ENCODE measurements around the gene LRMDA.

The LRMDA gene

DNA sequence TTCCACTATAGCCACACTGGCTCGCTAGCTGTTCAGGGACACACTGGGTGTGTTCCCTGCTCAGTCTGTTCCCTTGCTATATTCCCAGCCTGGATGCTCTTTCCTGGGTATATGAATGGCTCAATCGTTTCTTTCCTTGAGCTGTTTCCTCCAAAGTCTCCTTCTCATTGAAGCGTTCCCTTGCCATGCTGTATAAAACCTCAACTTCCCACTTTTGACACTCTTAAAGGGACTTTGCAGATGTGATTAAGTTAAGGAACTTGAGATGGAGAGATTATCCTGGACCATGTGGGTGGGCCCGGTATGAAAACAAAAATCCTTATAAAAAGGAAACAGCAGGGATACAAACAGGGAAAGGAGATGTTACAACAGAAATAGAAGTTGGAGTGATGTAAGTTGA, 973.1 kb downstream of the LRMDA start:
- no peak for DNase-seq (ENCODE audit: low read depth)
- TF ChIP-seq, protein P1, sequence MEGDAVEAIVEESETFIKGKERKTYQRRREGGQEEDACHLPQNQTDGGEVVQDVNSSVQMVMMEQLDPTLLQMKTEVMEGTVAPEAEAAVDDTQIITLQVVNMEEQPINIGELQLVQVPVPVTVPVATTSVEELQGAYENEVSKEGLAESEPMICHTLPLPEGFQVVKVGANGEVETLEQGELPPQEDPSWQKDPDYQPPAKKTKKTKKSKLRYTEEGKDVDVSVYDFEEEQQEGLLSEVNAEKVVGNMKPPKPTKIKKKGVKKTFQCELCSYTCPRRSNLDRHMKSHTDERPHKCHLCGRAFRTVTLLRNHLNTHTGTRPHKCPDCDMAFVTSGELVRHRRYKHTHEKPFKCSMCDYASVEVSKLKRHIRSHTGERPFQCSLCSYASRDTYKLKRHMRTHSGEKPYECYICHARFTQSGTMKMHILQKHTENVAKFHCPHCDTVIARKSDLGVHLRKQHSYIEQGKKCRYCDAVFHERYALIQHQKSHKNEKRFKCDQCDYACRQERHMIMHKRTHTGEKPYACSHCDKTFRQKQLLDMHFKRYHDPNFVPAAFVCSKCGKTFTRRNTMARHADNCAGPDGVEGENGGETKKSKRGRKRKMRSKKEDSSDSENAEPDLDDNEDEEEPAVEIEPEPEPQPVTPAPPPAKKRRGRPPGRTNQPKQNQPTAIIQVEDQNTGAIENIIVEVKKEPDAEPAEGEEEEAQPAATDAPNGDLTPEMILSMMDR (conservative IDR thresholded peaks at IDR 0.05; ENCODE audit: low read depth, low read length) = no peak

DNA sequence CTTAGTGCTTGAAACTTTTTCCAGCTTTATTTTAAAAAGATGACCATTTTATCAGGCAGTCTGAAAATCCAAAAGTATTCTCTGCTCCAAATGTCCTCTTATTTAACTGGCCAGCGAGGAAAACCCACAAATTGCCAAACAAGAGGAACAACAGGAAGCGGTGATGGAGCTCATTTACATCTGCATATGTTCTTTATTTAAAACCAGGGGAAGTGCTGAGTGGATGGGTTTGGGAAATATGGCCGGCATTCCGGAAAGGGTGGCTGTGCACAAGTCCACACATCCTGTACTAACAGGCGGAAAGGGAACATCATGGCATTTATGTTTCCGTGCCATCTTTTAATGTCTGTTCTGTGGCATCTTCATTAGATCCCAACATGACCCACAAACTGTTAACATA, 974.5 kb downstream of the LRMDA start:
- H3K4me3 ChIP-seq (ENCODE audit: low read depth, low read length) = no peak overlapping the region
- no peak for DNase-seq (ENCODE audit: low read depth)
- TF ChIP-seq, protein P1 (conservative IDR thresholded peaks at IDR 0.05; ENCODE audit: low read depth, low read length) = no peak

More for the DNA sequence above, 973.1 kb downstream of the LRMDA start:
- H3K4me3 ChIP-seq (ENCODE audit: low read depth, low read length) = no peak overlapping the region

DNA sequence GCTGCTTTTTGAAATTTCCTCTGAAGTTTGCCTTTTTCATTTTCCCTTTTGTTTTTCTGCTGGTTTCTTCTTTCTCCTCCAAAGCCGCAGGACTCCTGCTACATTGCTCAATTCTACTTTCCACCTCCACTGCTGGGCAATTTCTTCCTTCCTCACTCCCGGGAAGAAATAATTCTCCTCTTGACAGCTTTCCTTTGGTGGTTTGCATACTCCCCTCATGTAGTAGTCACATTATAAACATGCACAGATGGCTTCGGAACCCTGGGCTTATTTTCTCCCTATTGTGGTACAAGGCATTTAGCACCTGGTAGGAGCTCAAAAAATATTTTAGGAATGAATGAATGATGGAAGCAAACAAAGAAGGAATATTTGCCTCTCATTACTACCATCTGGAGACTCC, 977.2 kb downstream of the LRMDA start:
- DNase-seq (ENCODE audit: low read depth) = no peak
- no peak overlapping the region for H3K4me3 ChIP-seq (ENCODE audit: low read depth, low read length)
- TF ChIP-seq, protein P1 (conservative IDR thresholded peaks at IDR 0.05; ENCODE audit: low read depth, low read length) = no peak

DNA sequence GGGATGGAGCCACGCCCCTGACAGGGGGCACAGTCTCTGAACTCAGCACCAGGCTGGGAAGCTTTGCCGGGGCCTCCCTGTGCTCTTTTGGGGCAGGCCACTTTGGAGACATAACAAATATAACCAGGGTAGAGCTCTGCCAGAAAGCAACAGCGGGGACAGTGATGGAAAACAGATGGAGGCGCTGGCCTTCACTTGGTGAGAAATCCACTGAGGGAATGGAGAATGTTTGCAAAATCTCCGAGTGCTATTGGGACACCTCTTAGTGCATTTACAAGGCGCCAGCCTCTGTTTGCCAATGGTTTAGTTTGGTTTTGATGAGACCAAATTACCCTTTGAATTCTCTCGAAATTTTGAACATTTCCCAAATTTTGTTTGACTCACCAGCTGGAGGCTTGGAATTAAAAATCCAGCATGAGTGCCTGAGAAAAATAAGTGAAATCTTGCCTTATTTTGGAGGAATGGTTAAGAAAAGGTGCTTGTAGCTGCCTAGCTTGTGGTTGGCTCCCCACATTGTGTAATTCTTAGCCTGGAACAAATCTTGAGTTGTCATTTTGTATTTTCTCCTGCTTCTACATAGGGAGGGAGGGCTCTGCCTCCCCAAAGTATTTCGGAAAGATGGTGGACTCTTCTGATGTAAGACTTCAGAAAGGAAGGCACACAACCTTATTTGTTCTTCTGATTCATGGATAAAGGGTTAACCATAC, 980.5 kb downstream of the LRMDA start:
- H3K4me3 ChIP-seq (ENCODE audit: low read depth, low read length) = no peak overlapping the region
- TF ChIP-seq, protein P1 (conservative IDR thresholded peaks at IDR 0.05; ENCODE audit: low read depth, low read length) = no peak
- no peak for DNase-seq (ENCODE audit: low read depth)

DNA sequence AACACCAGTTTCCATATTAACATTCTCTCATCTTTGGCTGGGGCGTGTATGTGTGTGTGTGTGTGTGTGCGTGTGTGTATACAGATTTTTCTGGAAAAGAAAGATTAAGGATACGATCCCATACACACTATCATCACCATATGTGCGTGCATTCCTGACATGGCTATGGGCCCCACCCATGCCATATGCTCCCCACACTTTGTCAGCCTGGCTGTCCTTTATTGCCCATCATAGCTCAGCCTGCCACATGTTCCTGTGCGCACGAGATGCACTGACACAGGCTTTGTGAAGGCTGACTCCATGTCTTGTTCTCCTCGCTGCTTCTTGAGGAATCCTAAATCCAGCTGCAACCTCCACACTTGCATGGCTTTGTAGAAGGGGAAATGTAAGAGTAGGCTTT, 984.1 kb downstream of the LRMDA start:
- DNase-seq (ENCODE audit: low read depth) = no peak
- TF ChIP-seq, protein P1 (conservative IDR thresholded peaks at IDR 0.05; ENCODE audit: low read depth, low read length) = no peak
- no peak overlapping the region for H3K4me3 ChIP-seq (ENCODE audit: low read depth, low read length)

DNA sequence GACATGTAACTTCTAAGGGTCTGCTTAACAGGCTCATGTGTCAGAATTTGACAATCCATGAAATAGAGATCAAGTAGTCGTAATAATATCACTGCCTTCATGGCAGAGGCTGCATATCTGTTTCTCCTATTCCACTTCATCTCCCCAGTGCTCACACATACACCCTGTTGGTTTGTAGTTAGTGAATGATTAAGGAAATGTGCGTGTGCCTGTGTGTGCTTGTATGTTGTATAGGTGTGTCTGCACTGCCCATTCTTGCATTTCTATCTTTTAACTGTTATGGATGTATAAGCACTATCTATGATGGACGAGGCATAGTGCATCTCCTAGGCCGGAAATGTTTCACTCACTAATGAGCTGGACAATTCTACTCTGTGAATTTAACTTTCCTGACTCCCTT, 985.2 kb downstream of the LRMDA start:
- no peak for DNase-seq (ENCODE audit: low read depth)
- no peak overlapping the region for H3K4me3 ChIP-seq (ENCODE audit: low read depth, low read length)
- TF ChIP-seq, protein P1 (conservative IDR thresholded peaks at IDR 0.05; ENCODE audit: low read depth, low read length) = no peak

DNA sequence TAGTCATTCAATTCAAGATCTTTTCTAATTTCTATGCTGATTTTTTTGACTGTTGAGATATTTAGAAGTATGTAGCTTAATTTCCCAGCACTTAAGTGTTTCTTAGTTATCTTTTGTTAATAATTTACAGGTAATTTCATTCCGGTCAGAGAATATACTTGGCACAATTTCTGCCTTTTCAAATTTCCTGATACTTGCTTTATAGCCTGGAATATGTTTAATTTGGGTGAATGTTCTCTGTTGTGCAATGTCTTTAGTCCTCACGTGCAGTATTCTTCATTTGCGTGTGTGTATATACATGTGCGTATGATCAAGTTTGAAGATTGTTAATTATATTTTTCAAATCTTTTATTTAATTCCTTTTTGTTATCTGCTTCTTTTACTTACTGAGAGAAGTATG, 989.3 kb downstream of the LRMDA start:
- TF ChIP-seq, protein P1 (conservative IDR thresholded peaks at IDR 0.05; ENCODE audit: low read depth, low read length) = no peak
- no peak for DNase-seq (ENCODE audit: low read depth)
- no peak overlapping the region for H3K4me3 ChIP-seq (ENCODE audit: low read depth, low read length)
